A549 (cell line): Measurements from ENCODE around the gene CYLC2.

Experiments used
- JUN ChIP-seq, 2 experiments: fragments of >200 bp; sonication (Bioruptor Twin); formaldehyde crosslinking; IDR thresholded peaks; 2 replicates in 1 of 2; 3 replicates in 1 of 2; pipeline ENCODE4 v1.6.1; 2016 to 2017
- NFE2L2 ChIP-seq: fragments of 150-350 bp; conservative IDR thresholded peaks from 2 replicates; pipeline ENCODE4 v1.6.1; 2014; ENCODE audit warnings: low read length
- SREBF2 ChIP-seq: fragments of 450-650 bp; IDR thresholded peaks from 2 replicates; pipeline ENCODE4 v1.6.1; 2014; ENCODE audit warnings: mild to moderate bottlenecking, moderate library complexity
- TF ChIP-seq, protein P1 (sequence below): fragments of >200 bp; sonication (Bioruptor Twin); formaldehyde crosslinking; IDR thresholded peaks from 2 replicates; pipeline ENCODE4 v1.6.1; 2016
- TF ChIP-seq, protein P2 (sequence below): IDR thresholded peaks from 2 replicates; pipeline ENCODE4 v1.6.1; 2012

DNA sequence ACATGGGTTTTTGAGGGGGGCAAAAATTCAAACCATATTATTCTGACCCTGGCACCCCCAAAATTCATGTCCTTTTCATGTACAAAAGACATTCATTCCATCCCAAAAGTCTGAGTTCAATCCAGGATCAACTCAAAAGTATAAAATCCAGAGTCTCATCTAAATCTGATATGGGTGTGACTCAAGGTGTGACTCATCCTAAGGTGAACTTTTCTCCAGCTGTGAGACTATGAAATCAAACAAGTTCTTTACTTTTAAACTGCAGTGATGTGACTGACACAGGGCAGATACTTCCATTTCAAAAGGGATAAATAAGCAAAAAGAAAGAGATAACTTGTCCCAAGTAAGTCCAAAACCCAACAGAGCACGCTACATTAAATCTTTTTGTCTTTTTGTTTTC is 20.6 kb upstream of the CYLC2 start:
- no peak for TF ChIP-seq SREBF2
- TF ChIP-seq, protein P1, sequence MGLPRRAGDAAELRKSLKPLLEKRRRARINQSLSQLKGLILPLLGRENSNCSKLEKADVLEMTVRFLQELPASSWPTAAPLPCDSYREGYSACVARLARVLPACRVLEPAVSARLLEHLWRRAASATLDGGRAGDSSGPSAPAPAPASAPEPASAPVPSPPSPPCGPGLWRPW, result no peak
- TF ChIP-seq, protein P2, sequence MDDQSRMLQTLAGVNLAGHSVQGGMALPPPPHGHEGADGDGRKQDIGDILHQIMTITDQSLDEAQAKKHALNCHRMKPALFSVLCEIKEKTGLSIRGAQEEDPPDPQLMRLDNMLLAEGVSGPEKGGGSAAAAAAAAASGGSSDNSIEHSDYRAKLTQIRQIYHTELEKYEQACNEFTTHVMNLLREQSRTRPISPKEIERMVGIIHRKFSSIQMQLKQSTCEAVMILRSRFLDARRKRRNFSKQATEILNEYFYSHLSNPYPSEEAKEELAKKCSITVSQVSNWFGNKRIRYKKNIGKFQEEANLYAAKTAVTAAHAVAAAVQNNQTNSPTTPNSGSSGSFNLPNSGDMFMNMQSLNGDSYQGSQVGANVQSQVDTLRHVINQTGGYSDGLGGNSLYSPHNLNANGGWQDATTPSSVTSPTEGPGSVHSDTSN, result no peak
- no peak for TF ChIP-seq NFE2L2
- no peak for TF ChIP-seq JUN (IDR thresholded peaks at IDR 0.05)
